ENCODE data around the gene INVS.
"Not testable (repeated sequence)": the region's sequence is repeated elsewhere in the genome, so short reads cannot be mapped to it uniquely, and the experiment has no call there.

The INVS gene

DNA sequence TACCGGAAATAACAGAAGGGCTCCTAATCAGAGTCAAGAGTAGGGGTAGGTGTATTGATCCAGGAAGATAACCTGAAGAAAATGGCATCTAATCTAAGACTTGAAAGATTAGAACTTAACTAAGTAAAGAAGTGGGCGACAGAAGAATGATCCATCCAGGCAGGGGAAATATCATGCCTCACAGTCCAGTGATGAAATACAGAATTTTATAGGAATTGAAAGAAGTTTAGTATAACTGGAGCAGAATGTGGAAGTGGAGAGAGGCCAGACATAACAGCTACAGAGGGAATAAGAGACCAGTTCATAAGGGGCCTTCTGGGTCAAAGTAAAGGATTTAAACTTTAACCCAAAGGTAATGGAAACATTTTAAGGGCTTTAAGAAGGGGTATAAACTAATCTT is 42.5 kb upstream of the INVS start:
- Histone ChIP-seq H3K27ac (ENCODE audit: low read length) (no peak overlapping the region), H3K9me3 (ENCODE audit: insufficient read depth, low read length, severe bottlenecking) (no peaks in the 10 kb centered on the region), H3K4me1 (ENCODE audit: insufficient read depth, low read length) (no peaks in the 10 kb centered on the region), H3K4me2 (ENCODE audit: insufficient read depth, low read length) (no peak overlapping the region), H2AFZ (ENCODE audit: low read depth, low read length) (no peak overlapping the region), H4K20me1 (ENCODE audit: insufficient read depth, low read length) (no peaks in the 10 kb centered on the region), H3K4me3 (ENCODE audit: low read depth in 1 of 2, low read length in 2 of 2) (no peak overlapping the region), H3K27me3 (ENCODE audit: insufficient read depth, low read length, poor library complexity) (no peaks in the 10 kb centered on the region), H3K79me2 (ENCODE audit: insufficient read depth, low read length) (no peaks in the 10 kb centered on the region), H3K36me3 (ENCODE audit: insufficient read depth, low read length) (peaks cover 21% of the 10 kb centered on the region; the same call in 1 of the 2 replicates), H3K9ac (ENCODE audit: low read depth, low read length) (no peak overlapping the region)
- ATAC-seq (ENCODE audit: insufficient read depth, low read depth): no peak
- DNase-seq: no peak
- TF ChIP-seq, protein P1, sequence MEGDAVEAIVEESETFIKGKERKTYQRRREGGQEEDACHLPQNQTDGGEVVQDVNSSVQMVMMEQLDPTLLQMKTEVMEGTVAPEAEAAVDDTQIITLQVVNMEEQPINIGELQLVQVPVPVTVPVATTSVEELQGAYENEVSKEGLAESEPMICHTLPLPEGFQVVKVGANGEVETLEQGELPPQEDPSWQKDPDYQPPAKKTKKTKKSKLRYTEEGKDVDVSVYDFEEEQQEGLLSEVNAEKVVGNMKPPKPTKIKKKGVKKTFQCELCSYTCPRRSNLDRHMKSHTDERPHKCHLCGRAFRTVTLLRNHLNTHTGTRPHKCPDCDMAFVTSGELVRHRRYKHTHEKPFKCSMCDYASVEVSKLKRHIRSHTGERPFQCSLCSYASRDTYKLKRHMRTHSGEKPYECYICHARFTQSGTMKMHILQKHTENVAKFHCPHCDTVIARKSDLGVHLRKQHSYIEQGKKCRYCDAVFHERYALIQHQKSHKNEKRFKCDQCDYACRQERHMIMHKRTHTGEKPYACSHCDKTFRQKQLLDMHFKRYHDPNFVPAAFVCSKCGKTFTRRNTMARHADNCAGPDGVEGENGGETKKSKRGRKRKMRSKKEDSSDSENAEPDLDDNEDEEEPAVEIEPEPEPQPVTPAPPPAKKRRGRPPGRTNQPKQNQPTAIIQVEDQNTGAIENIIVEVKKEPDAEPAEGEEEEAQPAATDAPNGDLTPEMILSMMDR (IDR thresholded peaks at IDR 0.05; ENCODE audit: borderline replicate concordance, extremely low read depth, low read length, poor library complexity, severe bottlenecking): no peak
- TF ChIP-seq EZH2 (IDR thresholded peaks at IDR 0.05; ENCODE audit: borderline replicate concordance, low read depth, low read length, severe bottlenecking): no peak

DNA sequence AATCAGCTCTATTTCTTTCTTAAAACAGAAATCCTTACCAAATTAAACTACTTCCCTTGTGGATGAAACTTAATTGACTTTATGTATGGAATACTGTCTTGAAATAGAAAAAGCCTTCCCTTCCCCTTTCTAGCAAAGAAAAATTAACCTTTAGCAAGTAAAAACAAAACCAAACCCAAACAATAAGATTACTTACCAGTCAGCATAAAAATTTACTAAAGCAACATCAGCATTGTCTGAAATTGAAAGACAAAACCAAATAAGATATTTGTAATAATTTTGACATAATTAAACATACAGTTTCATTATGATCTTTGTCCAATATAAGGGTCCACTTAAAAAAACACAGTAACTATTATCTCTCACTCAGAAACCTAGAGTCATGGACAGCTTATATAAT is 41.4 kb upstream of the INVS start:
- Histone ChIP-seq H3K9me3 (ENCODE audit: insufficient read depth, low read length, severe bottlenecking) (no peaks in the 10 kb centered on the region), H3K27ac (ENCODE audit: low read length) (no peak overlapping the region), H3K4me3 (ENCODE audit: low read depth in 1 of 2, low read length in 2 of 2) (no peak overlapping the region), H3K9ac (ENCODE audit: low read depth, low read length) (no peak overlapping the region), H3K79me2 (ENCODE audit: insufficient read depth, low read length) (no peaks in the 10 kb centered on the region), H2AFZ (ENCODE audit: low read depth, low read length) (no peak overlapping the region), H4K20me1 (ENCODE audit: insufficient read depth, low read length) (no peaks in the 10 kb centered on the region), H3K36me3 (ENCODE audit: insufficient read depth, low read length) (peaks cover 17% of the 10 kb centered on the region; the same call in 1 of the 2 replicates), H3K27me3 (ENCODE audit: insufficient read depth, low read length, poor library complexity) (no peaks in the 10 kb centered on the region), H3K4me2 (ENCODE audit: insufficient read depth, low read length) (no peak overlapping the region), H3K4me1 (ENCODE audit: insufficient read depth, low read length) (no peaks in the 10 kb centered on the region)
- no peak for ATAC-seq (ENCODE audit: insufficient read depth, low read depth)
- TF ChIP-seq EZH2 (IDR thresholded peaks at IDR 0.05; ENCODE audit: borderline replicate concordance, low read depth, low read length, severe bottlenecking): no peak
- TF ChIP-seq, protein P1 (IDR thresholded peaks at IDR 0.05; ENCODE audit: borderline replicate concordance, extremely low read depth, low read length, poor library complexity, severe bottlenecking): no peak
- no peak for DNase-seq

DNA sequence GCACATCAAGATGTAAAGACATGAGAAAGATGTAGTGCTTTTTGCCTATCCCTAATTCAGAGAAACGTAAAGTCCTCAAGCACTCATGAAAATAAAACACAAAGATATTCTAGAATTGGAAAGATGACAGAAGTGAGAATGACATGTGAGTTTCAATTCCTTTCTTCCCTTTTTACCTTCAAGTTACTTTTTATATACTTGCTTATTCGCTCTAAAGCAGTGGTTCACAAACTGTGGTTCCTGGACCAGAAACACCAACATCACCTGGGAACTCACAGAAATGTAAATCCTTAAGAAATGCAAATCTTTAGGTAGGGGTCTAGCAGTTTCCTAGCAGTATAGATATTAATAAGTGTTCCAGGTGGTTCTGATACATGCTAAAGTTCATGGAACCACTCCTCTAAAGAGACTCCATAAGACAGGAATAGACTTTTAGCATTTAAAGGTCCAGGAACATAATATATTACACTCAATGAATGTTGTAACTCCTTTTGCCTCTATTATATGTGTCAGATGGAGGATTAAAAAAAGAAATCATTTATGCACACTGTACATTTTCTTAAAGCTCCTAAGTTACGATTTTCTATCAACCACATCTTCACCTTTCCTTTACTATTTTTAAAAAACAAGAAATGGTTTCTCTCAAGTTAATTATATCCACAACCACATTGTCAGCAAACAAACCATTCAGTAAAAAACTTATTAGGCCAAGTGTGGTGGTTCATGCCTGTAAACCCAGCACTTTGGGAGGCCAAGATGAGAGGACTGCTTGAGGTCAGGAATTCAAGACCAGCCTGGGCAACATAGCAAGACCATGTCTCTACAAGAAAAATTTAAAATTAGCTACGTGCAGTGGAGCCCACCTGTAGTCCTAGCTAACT is 40.1 kb upstream of the INVS start:
- H2AFZ ChIP-seq (ENCODE audit: low read depth, low read length): no peak overlapping the region
- peaks cover 17% of the 10 kb centered on the region; the same call in 1 of the 2 replicates for H3K36me3 ChIP-seq (ENCODE audit: insufficient read depth, low read length)
- no peak overlapping the region for H3K27ac ChIP-seq (ENCODE audit: low read length)
- DNase-seq (no peak), ATAC-seq (ENCODE audit: insufficient read depth, low read depth) (no peak)
- H3K27me3 ChIP-seq (ENCODE audit: insufficient read depth, low read length, poor library complexity): no peaks in the 10 kb centered on the region
- H3K4me1 ChIP-seq (ENCODE audit: insufficient read depth, low read length): no peaks in the 10 kb centered on the region
- no peak overlapping the region for H3K9ac ChIP-seq (ENCODE audit: low read depth, low read length)
- no peak overlapping the region for H3K4me2 ChIP-seq (ENCODE audit: insufficient read depth, low read length)
- H3K4me3 ChIP-seq (ENCODE audit: low read depth in 1 of 2, low read length in 2 of 2): no peak overlapping the region
- H3K79me2 ChIP-seq (ENCODE audit: insufficient read depth, low read length): peaks cover 8% of the 10 kb centered on the region; the same call in 1 of the 2 replicates
- no peak for TF ChIP-seq EZH2 (IDR thresholded peaks at IDR 0.05; ENCODE audit: borderline replicate concordance, low read depth, low read length, severe bottlenecking)
- TF ChIP-seq, protein P1 (IDR thresholded peaks at IDR 0.05; ENCODE audit: borderline replicate concordance, extremely low read depth, low read length, poor library complexity, severe bottlenecking): no peak
- H4K20me1 ChIP-seq (ENCODE audit: insufficient read depth, low read length): no peaks in the 10 kb centered on the region; the same call in 1 of the 2 replicates
- H3K9me3 ChIP-seq (ENCODE audit: insufficient read depth, low read length, severe bottlenecking): no peaks in the 10 kb centered on the region

DNA sequence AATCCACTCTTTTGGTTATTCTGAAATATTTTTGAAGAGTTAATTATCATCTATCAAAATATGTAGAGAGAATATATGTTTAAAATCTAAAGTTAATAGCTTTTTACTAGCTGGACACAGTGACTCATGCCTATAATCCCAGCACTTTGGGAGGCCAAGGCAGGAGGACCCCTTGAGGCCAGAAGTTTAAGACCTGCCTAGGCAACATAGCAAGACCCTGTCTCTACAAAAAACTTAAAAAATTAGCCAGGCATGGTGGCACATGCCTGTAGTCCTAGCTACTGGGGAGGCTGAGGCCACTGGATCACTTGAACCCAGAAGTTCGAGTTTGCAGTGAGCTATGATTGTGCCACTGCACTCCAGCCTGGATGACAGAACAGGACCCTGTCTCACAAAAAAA is 36.4 kb upstream of the INVS start:
- H3K4me2 ChIP-seq (ENCODE audit: insufficient read depth, low read length); H3K9ac ChIP-seq (ENCODE audit: low read depth, low read length); H2AFZ ChIP-seq (ENCODE audit: low read depth, low read length); H4K20me1 ChIP-seq (ENCODE audit: insufficient read depth, low read length); H3K9me3 ChIP-seq (ENCODE audit: insufficient read depth, low read length, severe bottlenecking); H3K36me3 ChIP-seq (ENCODE audit: insufficient read depth, low read length); H3K4me3 ChIP-seq (ENCODE audit: low read depth in 1 of 2, low read length in 2 of 2); H3K27me3 ChIP-seq (ENCODE audit: insufficient read depth, low read length, poor library complexity); DNase-seq; H3K27ac ChIP-seq (ENCODE audit: low read length); ATAC-seq (ENCODE audit: insufficient read depth, low read depth): not testable (repeated sequence)
- peaks cover 23% of the 10 kb centered on the region; the same call in 1 of the 2 replicates for H3K79me2 ChIP-seq (ENCODE audit: insufficient read depth, low read length)
- peaks cover 11% of the 10 kb centered on the region for H3K4me1 ChIP-seq (ENCODE audit: insufficient read depth, low read length)
